Measurements from ENCODE around the gene LRRC41. TPM values are rescaled to one million over a fixed set of nuclear protein-coding genes. Genes with fewer than 3 reads are reported as not detected.

LRRC41 gene
- total and polyA plus RNA-seq, 2 of the 13 experiments (the other 11 are each of a cell fraction or from before 2014, with no cell fraction given): 48.1 to 53.6 TPM

- TF ChIP-seq IKZF4 (CRISPR knock-in tag; IDR thresholded peaks at IDR 0.05; ENCODE audit: borderline replicate concordance, low read depth, not compliant biosample characterization) (no peak), ESRRA (CRISPR knock-in tag; IDR thresholded peaks at IDR 0.05; ENCODE audit: low read depth) (no peak), MBD4 (IDR thresholded peaks at IDR 0.05; ENCODE audit: borderline replicate concordance, low read length) (no peak), TFDP2 (CRISPR knock-in tag; IDR thresholded peaks at IDR 0.05) (peak; percentile 70), MXD3 (CRISPR knock-in tag; IDR thresholded peaks at IDR 0.05) (peak; percentile 57; the same call in 1 of the 2 replicates), ZBTB4 (CRISPR knock-in tag; IDR thresholded peaks at IDR 0.05; ENCODE audit: borderline replicate concordance) (peak; percentile 54; the same call in 1 of the 2 replicates), ZNF710 (CRISPR knock-in tag; IDR thresholded peaks at IDR 0.05; ENCODE audit: borderline replicate concordance) (no peak; the same call in 1 of the 2 replicates), ZNF615 (CRISPR knock-in tag; IDR thresholded peaks at IDR 0.05; ENCODE audit: borderline replicate concordance) (no peak), XBP1 (CRISPR knock-in tag; IDR thresholded peaks at IDR 0.05) (no peak; the same call in 1 of the 2 replicates), HMGXB4 (CRISPR knock-in tag; IDR thresholded peaks at IDR 0.05; ENCODE audit: borderline replicate concordance in 1 of 2, low read depth in 1 of 2) (peak; percentile 97 to 99), GRHL1 (CRISPR knock-in tag; conservative IDR thresholded peaks at IDR 0.05) (no peak), NCOR1 (IDR thresholded peaks at IDR 0.05; ENCODE audit: borderline replicate concordance, low read length) (no peak), SETDB1 (CRISPR knock-in tag; IDR thresholded peaks at IDR 0.05; ENCODE audit: borderline replicate concordance) (no peak)
Measured at GRCh38 chr1:46340404-46341221, 37.2 kb upstream of the LRRC41 start, which contains the start of gene NSUN4 (continued).
